GM12864 (cell line): ENCODE data around the gene HDAC11.

Source experiments
- DNase-seq: peaks from one replicate; pipeline ENCODE4 v3.0.0-alpha.2; 2011; ENCODE audit warnings: low read depth
- H3K4me3 ChIP-seq: 2 replicates; pipeline ENCODE4 v1.5.1; 2011; ENCODE audit warnings: mild to moderate bottlenecking, low read depth, low read length, control low read depth
- TF ChIP-seq, protein P1 (sequence below): IDR thresholded peaks from 2 replicates; pipeline ENCODE4 v1.5.1; 2011; ENCODE audit warnings: low read depth, mild to moderate bottlenecking, moderate library complexity, low read length, control low read depth, inconsistent platforms; ENCODE audit errors: missing control alignments

Gene HDAC11

DNA sequence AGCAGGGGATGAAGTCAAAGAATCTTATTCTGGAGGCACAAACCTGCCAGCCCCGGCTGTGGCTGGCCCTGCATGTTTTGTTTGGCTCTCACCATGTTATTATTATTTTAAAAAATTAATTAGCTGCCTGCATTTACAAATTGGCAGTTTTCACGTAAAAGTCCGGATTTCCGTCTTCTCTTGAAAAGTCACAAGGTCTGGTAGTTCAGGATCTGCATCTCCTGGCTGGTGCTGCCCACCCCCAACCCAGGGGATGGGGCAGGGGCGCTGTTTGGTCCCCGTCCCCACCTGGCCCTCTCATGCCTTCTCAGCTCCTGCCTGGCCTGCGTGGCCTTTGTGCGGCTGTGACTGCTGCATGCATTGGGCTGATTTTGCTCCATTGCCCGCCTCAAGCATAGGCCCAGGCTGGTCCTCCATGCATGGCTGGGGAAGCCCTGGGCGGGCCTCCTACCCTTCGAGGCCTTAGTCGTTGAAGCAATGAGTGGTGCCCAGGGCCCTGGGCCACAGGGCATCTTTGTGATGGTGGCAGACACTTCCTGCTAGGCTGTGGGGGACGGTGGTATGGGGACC lies 70.8 kb downstream of the HDAC11 start:
- TF ChIP-seq, protein P1, sequence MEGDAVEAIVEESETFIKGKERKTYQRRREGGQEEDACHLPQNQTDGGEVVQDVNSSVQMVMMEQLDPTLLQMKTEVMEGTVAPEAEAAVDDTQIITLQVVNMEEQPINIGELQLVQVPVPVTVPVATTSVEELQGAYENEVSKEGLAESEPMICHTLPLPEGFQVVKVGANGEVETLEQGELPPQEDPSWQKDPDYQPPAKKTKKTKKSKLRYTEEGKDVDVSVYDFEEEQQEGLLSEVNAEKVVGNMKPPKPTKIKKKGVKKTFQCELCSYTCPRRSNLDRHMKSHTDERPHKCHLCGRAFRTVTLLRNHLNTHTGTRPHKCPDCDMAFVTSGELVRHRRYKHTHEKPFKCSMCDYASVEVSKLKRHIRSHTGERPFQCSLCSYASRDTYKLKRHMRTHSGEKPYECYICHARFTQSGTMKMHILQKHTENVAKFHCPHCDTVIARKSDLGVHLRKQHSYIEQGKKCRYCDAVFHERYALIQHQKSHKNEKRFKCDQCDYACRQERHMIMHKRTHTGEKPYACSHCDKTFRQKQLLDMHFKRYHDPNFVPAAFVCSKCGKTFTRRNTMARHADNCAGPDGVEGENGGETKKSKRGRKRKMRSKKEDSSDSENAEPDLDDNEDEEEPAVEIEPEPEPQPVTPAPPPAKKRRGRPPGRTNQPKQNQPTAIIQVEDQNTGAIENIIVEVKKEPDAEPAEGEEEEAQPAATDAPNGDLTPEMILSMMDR, result no peak
- no peak for DNase-seq
- H3K4me3 ChIP-seq, result no peak overlapping the region

GRCh38 chr3:13552857-13553652 lies 72.9 kb downstream of the HDAC11 start:
- no peak overlapping the region for H3K4me3 ChIP-seq
- TF ChIP-seq, protein P1, result no peak
- no peak for DNase-seq

DNA sequence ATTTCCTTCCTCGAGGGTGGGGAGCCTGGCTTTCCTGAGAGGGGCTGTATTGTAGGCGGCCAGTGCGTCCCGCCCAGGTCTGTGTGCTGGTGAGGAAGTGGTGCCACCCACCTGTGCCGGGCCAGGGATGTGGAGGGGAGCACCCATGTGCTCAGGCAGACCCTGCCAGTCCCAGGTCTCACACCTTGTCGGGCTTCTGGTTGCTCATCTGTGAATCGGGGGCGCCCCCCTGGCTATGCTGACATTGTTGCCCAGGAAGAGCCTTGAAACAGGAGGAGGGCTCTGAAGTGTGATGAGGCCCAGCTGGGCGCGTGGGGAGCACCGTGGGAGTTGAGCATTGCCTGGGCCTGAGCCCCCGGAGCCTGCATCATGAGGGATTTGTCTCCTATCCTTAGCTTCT lies 73.6 kb downstream of the HDAC11 start:
- no peak for DNase-seq
- H3K4me3 ChIP-seq, result no peak overlapping the region
- TF ChIP-seq, protein P1, result no peak

GRCh38 chr3:13555753-13556152 lies 75.6 kb downstream of the HDAC11 start:
- DNase-seq, result no peak
- no peak overlapping the region for H3K4me3 ChIP-seq
- TF ChIP-seq, protein P1, result no peak
